Measurements from ENCODE around the gene TCF7L1.

The TCF7L1 gene

DNA sequence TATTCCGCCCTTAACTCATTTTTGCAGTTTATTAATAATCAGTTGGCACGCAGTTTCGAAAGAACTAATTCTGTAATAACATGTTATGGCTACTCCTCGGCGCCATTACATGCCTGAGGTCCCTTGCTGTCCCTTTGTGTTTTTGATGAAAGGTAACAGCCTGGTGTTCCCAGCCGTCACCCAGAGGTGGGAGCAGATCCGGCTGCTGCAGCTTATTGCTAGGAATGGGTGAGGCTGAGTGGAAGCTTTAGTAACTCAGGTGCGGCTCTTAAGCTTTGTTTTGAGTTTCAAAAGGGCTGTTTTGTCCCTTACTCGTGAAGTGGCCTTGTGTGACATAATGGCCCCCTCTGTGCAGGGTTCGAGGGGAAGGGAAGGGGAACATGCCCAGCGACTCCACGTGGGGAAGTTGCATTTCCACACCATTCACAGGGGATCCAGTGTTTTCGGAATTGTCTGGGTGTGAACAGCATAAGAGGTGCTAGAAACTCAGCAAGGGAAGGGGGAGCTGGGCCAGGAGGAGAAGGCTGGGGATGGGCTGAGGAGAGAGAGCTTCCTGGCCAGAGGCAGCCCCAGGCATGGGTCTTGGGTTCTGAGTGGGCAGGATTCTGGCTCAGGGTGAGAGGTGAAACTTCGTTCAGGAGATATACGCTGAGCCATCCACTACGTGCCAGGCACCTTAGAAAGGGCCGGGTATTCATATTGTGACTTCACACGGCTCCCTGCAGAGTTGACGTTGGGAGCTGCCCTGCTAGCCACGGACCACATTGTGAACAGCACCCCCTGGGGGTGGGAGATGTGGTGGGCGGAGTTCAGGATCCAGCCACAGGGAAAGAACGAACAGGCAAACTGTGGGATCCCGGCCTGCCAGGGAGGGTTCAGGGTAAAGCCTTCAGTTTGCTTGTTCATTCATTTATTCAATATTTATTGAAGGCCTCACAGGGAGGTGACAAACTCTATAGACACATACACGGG, 110.2 kb downstream of the TCF7L1 start:
- Mint-ChIP-seq H3K4me1 (ENCODE audit: low read depth) (peaks cover 44% of the 10 kb centered on the region), H3K36me3 (ENCODE audit: low read depth) (no peaks in the 10 kb centered on the region), H3K9me3 (no peaks in the 10 kb centered on the region), H3K4me3 (no peak overlapping the region), H3K27me3 (peaks cover 33% of the 10 kb centered on the region), H3K27ac (no peak overlapping the region)
- intact Hi-C loops (cut with micrococcal nuclease): no loop called here

DNA sequence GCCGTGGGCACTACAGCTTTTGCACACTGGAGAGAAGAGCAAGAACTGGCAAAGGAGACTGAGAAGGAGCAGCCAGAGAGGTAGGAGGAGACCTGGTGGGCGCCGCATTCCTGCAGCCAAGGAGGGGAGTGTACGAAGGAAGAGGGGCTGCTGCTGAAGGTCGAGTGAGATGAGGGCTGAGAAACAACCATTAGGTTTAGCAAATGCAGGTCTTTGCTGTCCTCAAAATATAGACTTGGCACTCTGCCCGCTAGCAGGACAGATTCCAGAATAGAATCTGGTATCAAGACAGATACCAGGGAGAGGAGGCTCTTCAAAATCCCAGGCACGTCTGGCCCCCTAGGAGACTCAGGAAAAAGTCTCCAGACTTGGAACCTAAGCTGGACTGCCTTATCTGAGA, 111.6 kb downstream of the TCF7L1 start:
- intact Hi-C loops (cut with micrococcal nuclease): no loop called here
- no peaks in the 10 kb centered on the region for H3K36me3 Mint-ChIP-seq (ENCODE audit: low read depth)
- H3K4me1 Mint-ChIP-seq (ENCODE audit: low read depth): peaks cover 44% of the 10 kb centered on the region
- H3K9me3 Mint-ChIP-seq: no peaks in the 10 kb centered on the region
- H3K27ac Mint-ChIP-seq: peak overlapping the region; percentile 13
- H3K27me3 Mint-ChIP-seq: peaks cover 29% of the 10 kb centered on the region
- H3K4me3 Mint-ChIP-seq: no peak overlapping the region

DNA sequence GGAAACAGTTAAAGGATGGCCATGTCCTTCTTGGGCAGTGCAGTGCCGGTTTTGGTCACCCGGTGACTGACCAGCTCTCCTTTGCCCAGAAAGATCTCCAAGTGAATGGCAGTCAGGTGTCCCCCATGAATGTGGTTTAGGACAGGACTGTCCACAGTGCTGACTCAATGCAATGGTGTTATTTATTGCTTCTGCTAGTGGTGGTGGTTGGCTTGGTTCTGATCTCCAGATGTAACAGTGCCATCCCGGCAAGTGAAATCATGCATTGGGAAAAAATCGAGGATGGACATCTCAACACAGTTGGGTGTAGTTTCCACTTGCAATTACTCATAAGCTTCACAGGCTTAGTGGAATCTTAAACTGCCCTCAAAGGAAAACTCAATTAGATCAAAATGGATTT, 112.7 kb downstream of the TCF7L1 start:
- no peak overlapping the region for H3K27ac Mint-ChIP-seq
- H3K4me3 Mint-ChIP-seq: no peak overlapping the region
- no peaks in the 10 kb centered on the region for H3K36me3 Mint-ChIP-seq (ENCODE audit: low read depth)
- H3K9me3 Mint-ChIP-seq: no peaks in the 10 kb centered on the region
- intact Hi-C loops (cut with micrococcal nuclease): no loop called here
- peaks cover 25% of the 10 kb centered on the region for H3K27me3 Mint-ChIP-seq
- H3K4me1 Mint-ChIP-seq (ENCODE audit: low read depth): peaks cover 43% of the 10 kb centered on the region

DNA sequence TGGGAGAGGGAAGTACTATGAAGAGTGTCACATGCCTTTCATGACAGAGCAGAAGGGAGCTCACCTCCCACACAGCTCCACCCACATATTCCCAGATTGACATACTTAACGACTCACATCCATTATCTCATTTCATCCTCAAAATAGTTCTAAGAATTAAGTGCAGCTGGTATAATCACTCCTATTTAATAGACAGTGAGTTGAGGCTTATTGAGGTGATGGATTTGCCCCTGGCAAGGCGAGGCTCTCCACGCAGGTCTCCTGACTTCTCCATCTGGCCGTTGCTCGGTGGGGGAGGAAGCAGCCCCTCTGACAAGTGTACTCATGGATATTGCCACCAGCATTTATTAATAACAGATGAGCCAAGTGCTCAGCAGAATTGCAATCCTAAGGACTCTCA, 113.2 kb downstream of the TCF7L1 start:
- Mint-ChIP-seq H3K9me3 (no peaks in the 10 kb centered on the region), H3K27ac (no peak overlapping the region), H3K36me3 (ENCODE audit: low read depth) (no peaks in the 10 kb centered on the region), H3K4me3 (no peak overlapping the region), H3K4me1 (ENCODE audit: low read depth) (peaks cover 39% of the 10 kb centered on the region), H3K27me3 (peaks cover 25% of the 10 kb centered on the region)
- intact Hi-C loops (cut with micrococcal nuclease): no loop called here

DNA sequence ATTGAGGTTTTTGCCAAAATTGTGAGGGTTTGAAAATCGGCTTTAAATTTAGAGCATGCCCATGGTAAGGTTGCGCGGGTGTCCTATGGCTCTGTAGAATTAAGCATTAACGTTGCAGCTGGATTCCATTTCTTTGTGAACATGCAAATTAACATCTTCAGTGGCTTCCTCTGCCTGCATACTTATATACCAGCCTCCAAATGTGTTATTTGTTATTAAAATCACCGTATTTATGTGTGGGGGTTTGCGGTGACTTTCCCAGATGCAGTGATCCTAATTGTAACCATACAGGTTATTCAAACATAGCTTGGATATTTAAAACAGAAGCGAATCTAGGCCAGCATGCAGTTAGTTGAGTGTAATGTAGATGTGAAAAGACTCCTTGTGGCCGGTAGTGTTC, 114.4 kb downstream of the TCF7L1 start:
- Mint-ChIP-seq H3K36me3 (ENCODE audit: low read depth) (no peaks in the 10 kb centered on the region), H3K4me1 (ENCODE audit: low read depth) (peaks cover 35% of the 10 kb centered on the region), H3K27ac (no peak overlapping the region), H3K4me3 (no peak overlapping the region), H3K27me3 (peaks cover 22% of the 10 kb centered on the region), H3K9me3 (no peaks in the 10 kb centered on the region)
- intact Hi-C loops (cut with micrococcal nuclease): no loop called here

DNA sequence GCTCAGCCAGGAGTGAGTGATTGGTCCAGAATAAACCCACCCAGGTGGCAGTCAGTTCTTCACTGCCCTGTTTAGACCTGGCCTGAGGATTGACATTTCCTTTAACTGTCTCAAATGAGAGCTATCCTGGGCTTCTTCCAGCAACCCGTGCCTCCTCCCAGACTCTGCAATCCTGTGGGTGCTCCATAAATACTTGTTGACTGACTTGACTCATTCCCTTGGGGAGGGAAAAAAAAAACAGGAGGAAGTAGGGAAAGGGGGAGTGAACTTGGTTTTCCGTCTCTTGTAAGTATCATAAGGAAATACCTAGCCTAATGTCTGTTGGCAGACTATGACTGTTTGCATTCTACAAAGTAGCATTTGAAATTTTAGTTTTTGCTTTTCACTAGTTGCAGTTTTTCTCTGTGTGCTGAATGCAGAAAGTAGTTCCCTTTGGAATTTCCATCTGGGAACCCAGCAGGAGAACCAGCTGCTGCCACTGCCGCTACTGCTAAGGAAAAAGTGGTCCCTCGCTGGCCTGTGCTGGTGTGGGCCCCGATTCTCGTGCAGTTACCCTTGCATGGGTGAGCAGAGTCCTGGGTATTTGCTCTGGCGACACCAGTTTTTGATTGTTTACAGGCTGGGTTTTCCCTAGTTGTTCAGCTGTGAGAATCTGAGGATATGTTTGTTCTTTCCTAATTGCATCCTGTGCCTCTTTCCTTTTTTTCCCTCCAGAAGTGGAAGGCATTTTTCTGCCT, 115.7 kb downstream of the TCF7L1 start:
- H3K4me1 Mint-ChIP-seq (ENCODE audit: low read depth): peaks cover 24% of the 10 kb centered on the region
- H3K27ac Mint-ChIP-seq: no peak overlapping the region
- intact Hi-C loops (cut with micrococcal nuclease): no loop called here
- no peaks in the 10 kb centered on the region for H3K9me3 Mint-ChIP-seq
- no peaks in the 10 kb centered on the region for H3K36me3 Mint-ChIP-seq (ENCODE audit: low read depth)
- H3K4me3 Mint-ChIP-seq: no peak overlapping the region
- H3K27me3 Mint-ChIP-seq: peaks cover 13% of the 10 kb centered on the region

DNA sequence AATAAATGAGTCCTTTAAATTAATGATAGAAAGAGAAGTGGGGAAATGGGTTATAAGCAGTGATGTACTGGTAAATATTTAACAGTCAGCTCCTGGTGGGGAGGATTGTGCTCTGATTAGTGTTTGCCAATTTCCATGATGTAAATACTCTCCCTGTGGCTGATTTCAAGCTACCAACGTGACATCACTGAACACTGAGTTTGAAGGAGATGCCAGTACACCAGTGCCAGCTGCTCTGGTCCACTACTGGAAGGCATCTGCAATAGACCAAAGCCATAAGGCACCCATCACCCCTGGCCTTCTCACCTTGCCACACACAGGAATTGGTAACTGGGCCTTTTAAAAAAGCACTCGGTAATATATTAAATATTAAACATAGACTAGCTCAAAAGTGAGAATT, 116.9 kb downstream of the TCF7L1 start:
- intact Hi-C loops (cut with micrococcal nuclease): no loop called here
- Mint-ChIP-seq H3K36me3 (ENCODE audit: low read depth) (no peaks in the 10 kb centered on the region), H3K4me3 (no peak overlapping the region), H3K27me3 (peaks cover 6% of the 10 kb centered on the region), H3K4me1 (ENCODE audit: low read depth) (peaks cover 15% of the 10 kb centered on the region), H3K9me3 (no peaks in the 10 kb centered on the region), H3K27ac (no peak overlapping the region)

DNA sequence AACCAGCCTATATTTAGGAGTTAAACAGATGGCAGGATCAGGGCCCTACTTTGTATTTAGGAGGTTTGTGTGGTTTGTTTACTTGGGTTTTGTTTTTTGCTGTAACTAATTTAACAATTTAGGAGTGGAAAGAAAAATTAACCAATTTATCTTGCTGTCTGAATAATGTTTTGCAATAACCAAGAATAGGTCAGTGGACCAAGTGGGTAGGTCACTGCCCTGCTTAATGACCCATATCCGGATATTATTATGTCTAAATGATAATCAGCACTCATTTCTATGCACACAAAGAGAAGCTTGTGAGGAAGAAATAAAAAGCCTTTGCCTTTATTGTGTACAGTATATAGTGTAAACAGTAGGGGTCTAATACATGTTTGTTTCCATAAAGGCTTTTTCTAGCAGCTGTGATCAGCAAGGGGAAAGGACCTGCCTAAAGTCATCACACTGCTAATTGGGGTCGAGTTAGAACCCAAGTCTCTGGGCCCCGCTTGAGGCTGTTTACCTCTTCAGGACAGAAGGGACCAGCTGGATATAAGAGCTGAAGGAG, 118.0 kb downstream of the TCF7L1 start:
- intact Hi-C loops (cut with micrococcal nuclease): no loop called here
- Mint-ChIP-seq H3K27me3 (peaks cover 4% of the 10 kb centered on the region), H3K4me1 (ENCODE audit: low read depth) (peaks cover 11% of the 10 kb centered on the region), H3K36me3 (ENCODE audit: low read depth) (no peaks in the 10 kb centered on the region), H3K4me3 (no peak overlapping the region), H3K27ac (no peak overlapping the region), H3K9me3 (no peaks in the 10 kb centered on the region)

DNA sequence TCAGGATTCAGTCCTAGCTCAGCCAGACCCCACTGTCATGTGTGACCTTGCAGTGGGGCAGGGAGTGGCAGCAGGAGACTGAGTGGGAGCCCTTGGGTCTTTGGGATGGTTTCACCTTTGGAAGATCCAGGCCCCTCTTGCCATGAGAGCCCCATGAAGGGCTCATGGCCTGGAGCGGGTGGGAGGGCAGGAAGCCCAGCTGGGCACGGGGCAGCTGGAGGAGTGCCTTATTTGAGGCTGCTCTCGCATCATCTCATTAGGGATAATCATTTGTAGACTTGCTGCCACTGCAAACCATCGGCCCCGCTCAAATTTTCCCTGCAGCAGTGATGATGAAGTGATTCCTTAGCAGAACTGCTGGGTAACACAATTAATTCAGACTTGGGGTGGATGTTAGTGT, 120.7 kb downstream of the TCF7L1 start:
- no peaks in the 10 kb centered on the region for H3K9me3 Mint-ChIP-seq
- no peak overlapping the region for H3K27ac Mint-ChIP-seq
- H3K27me3 Mint-ChIP-seq: peaks cover 5% of the 10 kb centered on the region
- no peaks in the 10 kb centered on the region for H3K36me3 Mint-ChIP-seq (ENCODE audit: low read depth)
- intact Hi-C loops (cut with micrococcal nuclease): no loop called here
- H3K4me3 Mint-ChIP-seq: no peak overlapping the region
- H3K4me1 Mint-ChIP-seq (ENCODE audit: low read depth): no peaks in the 10 kb centered on the region

DNA sequence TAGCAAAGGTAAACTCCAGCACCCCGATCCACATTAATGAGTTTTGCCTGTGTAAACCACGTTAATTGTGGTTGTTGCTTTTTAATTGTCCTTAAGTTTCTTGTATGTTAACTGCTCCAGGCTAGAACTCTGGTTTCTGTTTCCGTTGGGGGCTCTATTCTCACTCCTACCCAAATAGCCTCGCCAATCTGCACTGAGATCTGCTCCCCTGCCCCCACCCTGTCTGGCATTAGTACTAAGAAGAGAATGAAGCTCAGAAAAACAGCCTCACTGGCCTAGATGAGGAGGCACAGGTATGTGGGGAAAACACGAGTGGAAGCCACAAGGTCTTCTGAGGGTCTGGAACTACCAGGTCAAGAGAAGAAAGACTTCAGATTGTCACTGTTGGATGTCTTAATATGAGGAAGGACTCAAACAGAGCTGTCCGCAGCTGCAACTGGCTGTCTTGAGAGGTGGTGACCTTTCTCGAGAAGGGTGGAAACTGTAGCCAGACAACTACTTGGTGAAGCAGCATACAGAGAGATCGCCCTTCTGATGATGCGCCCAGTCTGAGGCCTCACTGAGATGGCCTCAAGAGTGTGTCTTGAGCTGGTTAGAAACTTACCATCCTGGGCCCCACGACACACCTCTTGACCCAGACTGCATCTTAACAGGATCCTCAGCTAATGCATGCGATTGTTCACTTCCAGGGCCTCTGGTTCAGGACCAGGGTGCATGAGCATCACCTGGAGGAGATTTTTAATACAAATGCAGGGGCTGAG, 121.5 kb downstream of the TCF7L1 start:
- no peak overlapping the region for H3K4me3 Mint-ChIP-seq
- H3K27me3 Mint-ChIP-seq: peaks cover 3% of the 10 kb centered on the region
- intact Hi-C loops (cut with micrococcal nuclease): no loop called here
- H3K36me3 Mint-ChIP-seq (ENCODE audit: low read depth): no peaks in the 10 kb centered on the region
- H3K9me3 Mint-ChIP-seq: no peaks in the 10 kb centered on the region
- no peak overlapping the region for H3K27ac Mint-ChIP-seq
- no peaks in the 10 kb centered on the region for H3K4me1 Mint-ChIP-seq (ENCODE audit: low read depth)

DNA sequence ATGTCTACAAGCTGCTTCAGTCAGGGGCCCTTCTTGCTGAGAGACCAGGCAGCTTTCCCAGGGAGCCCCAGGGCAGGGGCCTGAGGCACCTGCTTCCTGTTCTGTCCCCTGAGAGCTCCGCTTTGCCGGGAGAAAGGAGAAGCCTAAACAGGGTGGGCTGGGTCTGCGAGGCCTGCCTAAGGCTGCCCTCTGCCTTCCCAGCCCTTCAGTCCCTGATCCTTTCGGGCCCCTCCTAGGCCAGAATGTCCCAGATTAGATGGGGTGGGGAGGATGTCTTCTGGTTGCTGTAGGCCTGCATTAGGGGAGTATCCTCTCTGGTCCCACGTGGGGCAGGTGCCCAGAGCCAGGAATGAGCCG, 122.2 kb downstream of the TCF7L1 start:
- Mint-ChIP-seq H3K4me3 (no peak overlapping the region), H3K27ac (no peak overlapping the region), H3K9me3 (no peaks in the 10 kb centered on the region), H3K27me3 (peaks cover 3% of the 10 kb centered on the region), H3K36me3 (ENCODE audit: low read depth) (no peaks in the 10 kb centered on the region), H3K4me1 (ENCODE audit: low read depth) (no peaks in the 10 kb centered on the region)
- intact Hi-C loops (cut with micrococcal nuclease): no loop called here

DNA sequence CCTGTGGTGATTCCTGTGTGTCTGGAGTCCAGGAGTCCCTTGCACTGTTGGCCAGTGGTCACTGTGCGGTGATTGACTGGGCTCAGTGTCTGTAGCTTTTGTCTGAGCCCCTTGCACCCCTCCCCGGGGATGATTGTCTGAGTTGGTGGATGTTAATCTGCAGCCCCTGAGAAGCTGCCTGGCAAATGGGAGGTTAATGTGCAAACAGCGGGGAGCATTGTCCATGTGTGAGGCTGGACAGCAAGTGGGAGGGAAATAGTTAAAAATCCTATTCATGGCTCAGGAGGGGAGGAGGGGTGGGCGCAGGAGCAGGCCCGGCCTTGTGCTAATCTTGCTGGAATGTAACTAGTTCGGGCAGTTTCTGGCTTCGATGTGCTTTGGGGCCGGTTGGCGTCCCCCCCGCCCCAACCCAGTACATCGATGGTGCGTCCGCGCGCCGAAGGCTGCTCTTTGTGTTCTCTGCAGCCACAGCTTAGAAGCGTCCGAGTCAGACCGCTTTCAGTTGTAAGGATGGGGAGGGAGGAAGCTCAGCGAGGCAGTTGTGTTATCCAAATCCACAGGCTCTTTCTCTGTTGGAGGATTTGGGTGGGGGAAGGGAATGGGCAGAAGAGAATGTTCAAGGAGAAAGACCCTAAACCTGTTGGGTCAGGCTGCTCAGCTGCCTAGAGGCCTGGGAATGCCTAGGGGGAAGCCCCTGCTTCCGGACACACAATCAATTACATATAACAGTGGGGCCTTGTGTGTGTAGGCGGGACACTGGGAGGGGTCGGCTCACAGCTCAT, 122.8 kb downstream of the TCF7L1 start:
- H3K4me3 Mint-ChIP-seq: no peak overlapping the region
- intact Hi-C loops (cut with micrococcal nuclease): no loop called here
- no peaks in the 10 kb centered on the region for H3K9me3 Mint-ChIP-seq
- H3K36me3 Mint-ChIP-seq (ENCODE audit: low read depth): no peaks in the 10 kb centered on the region
- peaks cover 3% of the 10 kb centered on the region for H3K27me3 Mint-ChIP-seq
- H3K27ac Mint-ChIP-seq: no peak overlapping the region
- H3K4me1 Mint-ChIP-seq (ENCODE audit: low read depth): no peaks in the 10 kb centered on the region

DNA sequence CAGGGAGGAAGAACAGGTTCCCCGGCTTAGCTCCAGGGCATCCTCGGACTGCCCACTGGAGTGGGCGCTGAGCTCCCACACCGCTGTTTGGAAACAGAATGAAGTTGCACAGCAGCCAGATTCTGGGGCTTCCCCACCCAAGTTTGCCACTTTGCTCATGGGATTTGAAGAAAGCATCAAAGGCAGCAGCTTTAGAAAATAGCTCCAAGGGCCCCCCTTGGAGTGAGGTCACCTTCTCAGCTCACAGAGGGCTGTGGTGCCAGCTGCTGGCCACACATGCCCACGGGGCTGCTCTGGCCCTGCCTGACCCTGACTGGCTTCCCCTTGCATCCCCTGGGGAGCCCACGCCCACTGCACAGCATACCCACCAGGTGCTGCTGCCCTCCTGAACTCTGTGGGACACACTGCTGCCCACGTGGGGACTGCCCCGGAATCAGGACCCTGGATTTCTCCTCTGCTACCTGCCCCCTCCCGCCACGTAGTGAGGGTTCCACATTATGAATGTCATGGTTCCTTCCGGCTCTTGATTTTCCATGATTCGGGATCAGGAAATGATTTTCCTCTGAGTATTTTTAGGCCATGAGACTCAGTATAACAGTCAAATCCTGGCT, 124.3 kb downstream of the TCF7L1 start:
- intact Hi-C loops (cut with micrococcal nuclease): no loop called here
- Mint-ChIP-seq H3K4me1 (ENCODE audit: low read depth) (no peaks in the 10 kb centered on the region), H3K27ac (no peak overlapping the region), H3K4me3 (no peak overlapping the region), H3K9me3 (no peaks in the 10 kb centered on the region), H3K36me3 (ENCODE audit: low read depth) (no peaks in the 10 kb centered on the region), H3K27me3 (peaks cover 3% of the 10 kb centered on the region)

Data from dendritic cell treated with granulocyte-macrophage colony-stimulating factor and Interleukin-4, amounts not matched to agents 40 ng/mL and 50 ng/mL, for 4 days (primary cell).